B cell (primary cell): ENCODE results near the gene RET.

Experiments used
- CTCF ChIP-seq: fragments of 200-600 bp; IDR thresholded peaks from one replicate; pipeline ENCODE4 v1.8.0; 2022; ENCODE audit warnings: antibody characterized with exemption, mild to moderate bottlenecking
- EZH2 ChIP-seq: IDR thresholded peaks from 2 replicates; pipeline ENCODE4 v1.6.1; 2012; ENCODE audit warnings: borderline replicate concordance, low read depth, mild to moderate bottlenecking, moderate library complexity, low read length; ENCODE audit not compliant: insufficient read depth, poor library complexity, severe bottlenecking

GRCh38 chr10:43036481-43037428, 40.1 kb upstream of the RET start:
- TF ChIP-seq CTCF (no peak), EZH2 (no peak)
